Measurements from ENCODE around the gene TMEM178B.

TMEM178B gene

GRCh38 chr7:141348728-141349127 lies 274.9 kb downstream of the TMEM178B start:
- no peak for TF ChIP-seq CTCF (conservative IDR thresholded peaks at IDR 0.05; ENCODE audit: control insufficient read depth, insufficient read depth, low read depth, low read length)
- no peak for DNase-seq (ENCODE audit: low read depth)
- H3K4me3 ChIP-seq (ENCODE audit: control insufficient read depth, low read depth, low read length): no peak overlapping the region

GRCh38 chr7:141349338-141349737 lies 275.5 kb downstream of the TMEM178B start:
- no peak for TF ChIP-seq CTCF (conservative IDR thresholded peaks at IDR 0.05; ENCODE audit: control insufficient read depth, insufficient read depth, low read depth, low read length)
- no peak overlapping the region for H3K4me3 ChIP-seq (ENCODE audit: control insufficient read depth, low read depth, low read length)
- no peak for DNase-seq (ENCODE audit: low read depth)

GRCh38 chr7:141349804-141350203 lies 275.9 kb downstream of the TMEM178B start:
- TF ChIP-seq CTCF (conservative IDR thresholded peaks at IDR 0.05; ENCODE audit: control insufficient read depth, insufficient read depth, low read depth, low read length): no peak
- no peak for DNase-seq (ENCODE audit: low read depth)
- H3K4me3 ChIP-seq (ENCODE audit: control insufficient read depth, low read depth, low read length): no peak overlapping the region

- TF ChIP-seq CTCF (conservative IDR thresholded peaks at IDR 0.05; ENCODE audit: control insufficient read depth, insufficient read depth, low read depth, low read length): no peak
- H3K4me3 ChIP-seq (ENCODE audit: control insufficient read depth, low read depth, low read length): no peak overlapping the region
- no peak for DNase-seq (ENCODE audit: low read depth)
These were observed 277.3 kb downstream of the TMEM178B start for GRCh38 chr7:141351175-141351574.

GRCh38 chr7:141352955-141353354 lies 279.1 kb downstream of the TMEM178B start:
- no peak overlapping the region for H3K4me3 ChIP-seq (ENCODE audit: control insufficient read depth, low read depth, low read length)
- no peak for TF ChIP-seq CTCF (conservative IDR thresholded peaks at IDR 0.05; ENCODE audit: control insufficient read depth, insufficient read depth, low read depth, low read length)
- DNase-seq (ENCODE audit: low read depth): no peak

GRCh38 chr7:141354251-141354650 lies 280.4 kb downstream of the TMEM178B start:
- TF ChIP-seq CTCF (conservative IDR thresholded peaks at IDR 0.05; ENCODE audit: control insufficient read depth, insufficient read depth, low read depth, low read length): no peak
- peak; percentile 95 for DNase-seq (ENCODE audit: low read depth)
- H3K4me3 ChIP-seq (ENCODE audit: control insufficient read depth, low read depth, low read length): no peak overlapping the region

GRCh38 chr7:141355032-141355431 lies 281.2 kb downstream of the TMEM178B start:
- TF ChIP-seq CTCF (conservative IDR thresholded peaks at IDR 0.05; ENCODE audit: control insufficient read depth, insufficient read depth, low read depth, low read length): peak; percentile 10
- peak; percentile 87 for DNase-seq (ENCODE audit: low read depth)
- H3K4me3 ChIP-seq (ENCODE audit: control insufficient read depth, low read depth, low read length): no peak overlapping the region
